MM.1S (cell line): ENCODE data around the gene CREG1.

Experiments
- CTCF ChIP-seq: fragments of 300-600 bp; sonication (generic); IDR thresholded peaks from 2 replicates; pipeline ENCODE4 v1.5.1; 2016; ENCODE audit warnings: antibody characterized with exemption, low read length, mixed read lengths
- EZH2 ChIP-seq: fragments of 300-600 bp; sonication (generic); optimal IDR thresholded peaks from 2 replicates; pipeline ENCODE3; 2017; ENCODE audit warnings: low read depth, mild to moderate bottlenecking, antibody characterized with exemption, low read length, mixed read lengths

DNA sequence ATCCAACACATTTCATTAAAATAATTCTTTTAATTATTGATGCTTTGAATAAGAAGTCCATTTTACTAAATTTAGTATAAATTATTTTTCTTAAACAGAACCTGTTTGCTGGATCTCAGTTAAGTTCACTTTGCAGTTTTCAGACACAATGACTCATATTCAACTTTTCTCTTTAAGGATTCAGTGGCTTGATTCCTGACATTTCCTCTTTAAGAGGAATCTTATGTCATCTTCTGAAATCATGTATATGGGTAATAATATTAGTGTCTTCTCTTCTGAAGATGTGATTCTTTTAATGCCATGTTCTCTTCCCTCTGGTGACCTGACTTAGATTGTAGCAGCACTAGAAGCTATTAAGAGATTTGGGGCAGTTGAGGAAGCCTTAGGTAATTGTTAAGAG is 12.6 kb downstream of the CREG1 start:
- TF ChIP-seq CTCF (no peak), EZH2 (no peak)
